ENCODE results near the gene GFER. TPM values are rescaled to one million over a fixed set of nuclear protein-coding genes. Genes with fewer than 3 reads are reported as not detected.

GFER gene
- total RNA-seq, 1 donor from 2014 or later, result 23.1 TPM

DNA sequence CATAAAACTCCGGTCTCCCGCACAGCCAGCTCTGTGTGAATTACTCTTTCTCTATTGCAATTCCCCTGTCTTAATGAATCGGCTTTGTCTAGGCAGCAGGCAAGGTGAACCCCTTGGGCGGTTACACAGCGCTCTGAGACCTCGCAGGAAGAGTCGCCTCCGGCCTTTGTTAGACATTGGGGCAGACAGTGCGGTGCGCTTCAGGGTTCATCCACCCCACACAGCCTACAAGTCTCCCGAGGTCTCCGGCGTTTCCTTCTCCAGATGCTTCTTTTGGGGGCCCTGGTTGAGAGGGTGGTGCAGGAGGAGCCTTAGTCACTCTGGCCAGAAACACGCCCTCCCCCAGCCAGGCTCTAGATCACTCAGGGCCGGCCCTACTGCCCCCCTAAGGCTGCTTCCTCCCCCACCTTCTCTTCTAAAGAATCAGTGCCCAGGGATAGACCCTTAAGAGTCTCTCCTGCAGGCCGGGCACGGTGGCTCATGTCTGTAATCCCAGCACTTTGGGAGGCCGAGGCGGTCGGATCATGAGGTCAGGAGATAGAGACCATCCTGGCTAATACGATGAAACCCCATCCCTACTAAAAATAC lies 39.3 kb upstream of the GFER start:
- no peak overlapping the region for H3K4me3 ChIP-seq
- ATAC-seq, result no peak
- H3K36me3 ChIP-seq, result peaks cover 9% of the 10 kb centered on the region
- intact Hi-C loops (cut with DNase I), result no loop called here
- H3K4me1 ChIP-seq, result peaks cover 13% of the 10 kb centered on the region
- no peaks in the 10 kb centered on the region for H3K27me3 ChIP-seq
- no peak overlapping the region for H3K27ac ChIP-seq
- DNase-seq, result no peak
- TF ChIP-seq CTCF (IDR thresholded peaks at IDR 0.05), result no peak
- H3K9me3 ChIP-seq, result no peaks in the 10 kb centered on the region

DNA sequence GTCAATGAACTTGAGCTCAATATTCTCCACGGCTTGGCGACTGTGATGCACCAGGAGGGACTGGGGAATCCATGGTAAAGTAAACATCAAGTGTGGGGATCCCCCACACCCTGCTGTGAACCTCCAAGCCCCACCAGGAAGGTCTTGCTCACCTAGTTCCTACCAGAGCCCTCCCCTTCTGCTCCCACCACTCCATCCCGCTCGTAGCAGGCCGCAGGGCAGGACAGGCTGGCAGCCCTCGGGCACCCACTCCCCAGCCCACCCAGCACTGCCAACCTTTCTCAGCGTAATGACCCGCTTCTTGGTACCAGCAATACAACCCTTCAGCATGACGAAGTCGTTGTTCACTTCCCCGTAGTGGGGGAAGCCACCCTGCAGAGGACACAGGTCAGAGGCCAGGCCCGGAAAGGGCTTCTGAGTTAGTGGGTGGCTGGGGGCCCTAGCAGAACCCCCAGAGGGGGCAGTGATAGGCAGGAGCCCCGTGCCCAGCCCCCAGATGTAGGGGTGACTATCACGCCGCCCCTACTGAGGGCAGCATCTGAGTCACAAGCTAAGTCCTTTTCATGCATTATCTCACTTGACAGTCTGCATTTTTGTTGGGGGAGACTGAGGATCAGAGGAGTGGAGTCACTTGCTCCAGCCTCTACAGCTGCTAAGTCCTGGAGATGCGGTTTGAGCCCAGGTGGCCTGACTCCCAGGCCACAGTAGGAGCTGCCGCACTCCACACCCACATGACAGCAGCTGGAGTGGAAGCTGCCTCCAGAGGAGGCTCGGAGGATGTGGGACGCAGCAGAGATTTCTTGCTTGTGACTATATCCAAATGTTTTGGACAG lies 38.2 kb upstream of the GFER start:
- no peak overlapping the region for H3K27ac ChIP-seq
- peaks cover 13% of the 10 kb centered on the region for H3K4me1 ChIP-seq
- H3K36me3 ChIP-seq, result peaks cover 2% of the 10 kb centered on the region
- no peak for TF ChIP-seq CTCF (IDR thresholded peaks at IDR 0.05)
- H3K9me3 ChIP-seq, result no peaks in the 10 kb centered on the region
- no peak overlapping the region for H3K4me3 ChIP-seq
- no peak for ATAC-seq
- DNase-seq, result no peak
- intact Hi-C loops (cut with DNase I), result no loop called here
- no peaks in the 10 kb centered on the region for H3K27me3 ChIP-seq

DNA sequence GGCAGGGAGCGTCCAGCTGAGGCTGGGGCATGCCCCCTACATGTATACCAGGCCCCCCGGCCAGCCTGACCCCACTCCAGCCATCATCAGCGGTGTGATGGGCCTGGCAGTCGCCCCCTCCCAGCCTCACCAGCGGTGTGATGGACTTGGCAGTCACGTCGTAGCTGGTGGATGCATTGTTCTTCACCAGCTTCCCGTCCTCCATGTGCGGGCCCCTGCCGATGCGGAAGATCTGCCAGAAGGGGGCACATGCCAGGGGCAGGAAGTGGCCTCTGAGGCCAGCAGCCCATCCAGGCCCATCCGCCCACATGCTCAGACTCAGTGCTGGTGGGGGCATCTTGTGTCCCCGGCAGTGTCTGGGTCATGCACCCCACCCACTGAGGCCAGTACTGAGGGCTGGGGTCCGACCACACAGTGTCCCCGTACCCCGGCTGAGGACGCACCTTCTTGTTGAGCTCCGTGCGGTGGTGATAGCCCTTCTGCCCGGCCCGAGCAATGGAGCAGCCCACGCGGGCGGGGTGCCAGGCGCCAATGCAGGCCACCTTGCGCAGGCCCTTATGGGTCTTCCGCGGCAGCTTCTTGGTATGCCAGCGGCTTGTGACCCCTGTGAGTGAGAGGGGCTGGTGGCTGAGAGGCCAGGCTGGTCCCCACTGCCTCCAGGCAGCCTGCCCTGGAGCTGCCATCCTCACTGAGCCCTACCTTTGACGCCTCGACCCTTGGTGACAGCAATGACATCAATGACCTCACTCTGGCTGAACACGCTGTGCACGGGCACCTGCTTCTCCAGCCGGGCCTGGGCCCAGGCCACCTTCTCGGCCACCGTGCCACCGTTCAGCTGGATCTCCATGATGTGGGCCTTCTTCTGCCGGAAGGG lies 37.3 kb upstream of the GFER start:
- H3K4me1 ChIP-seq, result peaks cover 9% of the 10 kb centered on the region
- ATAC-seq (no peak), DNase-seq (no peak)
- no peak overlapping the region for H3K27ac ChIP-seq
- no peak for TF ChIP-seq CTCF (IDR thresholded peaks at IDR 0.05)
- intact Hi-C loops (cut with DNase I), result no loop called here
- no peak overlapping the region for H3K4me3 ChIP-seq
- no peaks in the 10 kb centered on the region for H3K36me3 ChIP-seq
- no peaks in the 10 kb centered on the region for H3K9me3 ChIP-seq
- no peaks in the 10 kb centered on the region for H3K27me3 ChIP-seq

DNA sequence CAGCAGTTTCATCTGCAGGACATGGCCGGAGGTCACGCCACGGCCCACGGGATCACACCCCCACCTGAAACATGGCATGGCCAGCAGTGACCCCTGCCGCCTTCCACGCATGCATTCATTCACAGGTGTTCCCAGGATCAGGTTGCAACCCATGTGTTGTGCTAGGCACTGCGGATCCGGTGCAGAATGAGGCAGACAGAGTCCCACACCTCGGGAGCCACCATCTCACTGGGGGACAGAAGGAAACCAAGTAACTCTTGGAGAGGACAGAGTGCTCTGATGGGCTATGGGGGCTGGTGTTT lies 36.7 kb upstream of the GFER start:
- no peak for DNase-seq
- ATAC-seq, result no peak

GRCh38 chr16:1949507-1949906 lies 34.5 kb upstream of the GFER start:
- Histone ChIP-seq H3K9me3 (no peaks in the 10 kb centered on the region), H3K27me3 (no peaks in the 10 kb centered on the region), H3K27ac (no peak overlapping the region), H3K4me3 (no peak overlapping the region), H3K4me1 (no peaks in the 10 kb centered on the region), H3K36me3 (no peaks in the 10 kb centered on the region)
- no peak for TF ChIP-seq CTCF (IDR thresholded peaks at IDR 0.05)
- DNase-seq (no peak), ATAC-seq (no peak)
- intact Hi-C loops (cut with DNase I), result no loop called here

More for the DNA sequence above, 36.7 kb upstream of the GFER start:
- Histone ChIP-seq H3K27ac (no peak overlapping the region), H3K4me1 (peaks cover 3% of the 10 kb centered on the region), H3K4me3 (no peak overlapping the region), H3K9me3 (no peaks in the 10 kb centered on the region), H3K36me3 (no peaks in the 10 kb centered on the region), H3K27me3 (no peaks in the 10 kb centered on the region)
- TF ChIP-seq CTCF (IDR thresholded peaks at IDR 0.05), result no peak
- intact Hi-C loops (cut with DNase I), result no loop called here
